ENCODE results near the gene MGLL. TPM values are rescaled to one million over a fixed set of nuclear protein-coding genes. Genes with fewer than 3 reads are reported as not detected.

MGLL gene
- total and polyA plus RNA-seq, 2 donors (not counting 1 experiment from before 2014, with no cell fraction given) = 1.7 to 6.9 TPM

DNA sequence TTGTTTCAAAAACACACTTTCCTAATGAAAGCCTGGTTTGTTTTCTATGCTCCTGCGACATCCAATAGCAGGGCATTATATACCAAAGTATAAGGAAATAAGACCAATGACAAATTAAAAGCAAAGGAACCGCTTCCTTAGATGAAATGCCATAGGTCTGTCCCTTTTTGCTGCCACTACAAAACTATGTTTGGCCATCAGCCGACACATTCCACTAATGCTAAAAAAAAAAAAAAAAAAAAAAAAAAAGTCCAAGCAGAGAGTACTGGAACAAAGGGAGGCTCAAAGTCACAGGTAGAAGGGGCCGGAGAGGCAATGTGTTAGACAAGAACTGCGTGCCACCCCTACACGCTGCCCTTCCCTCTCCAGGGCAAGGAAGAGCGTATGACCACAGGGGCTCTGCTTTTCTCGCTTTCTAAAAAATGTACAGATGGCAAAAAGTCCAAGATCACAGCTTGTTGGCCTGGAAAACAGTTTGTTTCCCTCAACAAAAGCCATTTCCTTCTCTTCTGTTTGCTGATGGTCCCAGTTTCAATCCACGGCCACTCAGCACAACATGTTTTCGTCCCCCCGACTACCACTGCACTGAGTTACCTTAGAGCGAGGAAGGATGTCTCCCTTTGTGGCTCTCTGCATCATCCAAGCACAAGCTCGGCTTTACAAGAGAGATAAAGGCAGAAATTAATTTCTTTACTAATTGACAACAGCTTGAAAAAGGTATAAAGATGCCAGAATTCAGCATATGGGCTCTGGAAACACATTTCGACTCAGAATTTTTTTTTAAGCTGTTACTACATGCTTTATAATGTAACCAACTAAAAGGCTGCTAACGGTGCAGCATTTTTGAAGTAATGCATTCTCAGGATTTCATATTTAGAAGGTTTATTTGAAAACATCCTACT is 78.7 kb downstream of the MGLL start:
- CTCF ChIA-PET = no interaction called here
- no peak for TF ChIP-seq EZH2 (IDR thresholded peaks at IDR 0.05; ENCODE audit: borderline replicate concordance, insufficient read depth, low read depth, low read length, poor library complexity, severe bottlenecking)
- TF ChIP-seq, protein P1, sequence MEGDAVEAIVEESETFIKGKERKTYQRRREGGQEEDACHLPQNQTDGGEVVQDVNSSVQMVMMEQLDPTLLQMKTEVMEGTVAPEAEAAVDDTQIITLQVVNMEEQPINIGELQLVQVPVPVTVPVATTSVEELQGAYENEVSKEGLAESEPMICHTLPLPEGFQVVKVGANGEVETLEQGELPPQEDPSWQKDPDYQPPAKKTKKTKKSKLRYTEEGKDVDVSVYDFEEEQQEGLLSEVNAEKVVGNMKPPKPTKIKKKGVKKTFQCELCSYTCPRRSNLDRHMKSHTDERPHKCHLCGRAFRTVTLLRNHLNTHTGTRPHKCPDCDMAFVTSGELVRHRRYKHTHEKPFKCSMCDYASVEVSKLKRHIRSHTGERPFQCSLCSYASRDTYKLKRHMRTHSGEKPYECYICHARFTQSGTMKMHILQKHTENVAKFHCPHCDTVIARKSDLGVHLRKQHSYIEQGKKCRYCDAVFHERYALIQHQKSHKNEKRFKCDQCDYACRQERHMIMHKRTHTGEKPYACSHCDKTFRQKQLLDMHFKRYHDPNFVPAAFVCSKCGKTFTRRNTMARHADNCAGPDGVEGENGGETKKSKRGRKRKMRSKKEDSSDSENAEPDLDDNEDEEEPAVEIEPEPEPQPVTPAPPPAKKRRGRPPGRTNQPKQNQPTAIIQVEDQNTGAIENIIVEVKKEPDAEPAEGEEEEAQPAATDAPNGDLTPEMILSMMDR (IDR thresholded peaks at IDR 0.05) = no peak
- no peak overlapping the region for H2AFZ ChIP-seq (ENCODE audit: insufficient read depth, low read depth, low read length, poor library complexity, severe bottlenecking)

DNA sequence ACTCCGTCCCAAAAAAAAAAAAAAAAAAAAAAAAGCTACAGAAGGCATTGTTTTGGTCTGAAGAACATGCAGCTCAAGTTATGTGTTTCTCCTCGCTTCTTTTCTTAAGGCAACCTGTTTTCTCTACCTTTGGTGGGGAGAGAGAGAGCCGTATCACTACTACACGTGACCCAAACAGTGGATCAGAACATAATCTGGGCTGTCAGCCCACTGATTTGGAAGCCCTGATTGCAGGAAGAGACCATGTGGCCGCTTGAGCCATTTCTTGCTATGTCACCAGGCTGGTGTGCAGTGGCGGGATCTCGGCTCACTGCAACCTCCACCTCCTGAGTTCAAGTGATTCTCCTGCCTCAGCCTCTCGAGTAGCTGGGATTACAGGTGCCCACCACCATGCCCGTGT is 79.7 kb downstream of the MGLL start:
- no peaks in the 10 kb centered on the region for H3K27me3 Mint-ChIP-seq
- 93% methylated on average over 6 of the region's 9 CpGs for WGBS (ENCODE audit: insufficient coverage)
- no peak for DNase-seq
- TF ChIP-seq EZH2 (IDR thresholded peaks at IDR 0.05; ENCODE audit: borderline replicate concordance, insufficient read depth, low read depth, low read length, poor library complexity, severe bottlenecking) = no peak
- TF ChIP-seq, protein P1 (IDR thresholded peaks at IDR 0.05) = no peak
- H3K4me3 ChIP-seq (ENCODE audit: control extremely low read depth in 1 of 5, extremely low read depth in 1 of 5, insufficient read depth in 1 of 5, low read depth in 2 of 5, low read length in 4 of 5) = no peak overlapping the region
- no peaks in the 10 kb centered on the region for H3K4me1 Mint-ChIP-seq
- no peak overlapping the region for H3K27ac ChIP-seq (ENCODE audit: low read length in 2 of 2)
- H3K4me3 Mint-ChIP-seq = no peak overlapping the region
- no peak overlapping the region for H3K4me2 ChIP-seq (replicated peaks; ENCODE audit: low read depth, low read length, poor library complexity, severe bottlenecking)
- H3K9ac ChIP-seq (ENCODE audit: low read length) = no peak overlapping the region
- no peaks in the 10 kb centered on the region for H3K9me3 Mint-ChIP-seq (ENCODE audit: insufficient read depth)
- no peaks in the 10 kb centered on the region for H3K79me2 ChIP-seq (ENCODE audit: control insufficient read depth, insufficient read depth, low read length)
- H3K27me3 ChIP-seq (replicated peaks in 1 of 4; ENCODE audit: control extremely low read depth in 1 of 4, control insufficient read depth in 3 of 4, insufficient read depth in 4 of 4, low read length in 3 of 4) = no peaks in the 10 kb centered on the region
- no peaks in the 10 kb centered on the region for H4K20me1 ChIP-seq (ENCODE audit: control insufficient read depth, insufficient read depth, low read length, poor library complexity, severe bottlenecking)
- no peaks in the 10 kb centered on the region for H3K4me1 ChIP-seq (ENCODE audit: control insufficient read depth in 2 of 2, insufficient read depth in 2 of 2, low read length in 2 of 2)
- ATAC-seq (ENCODE audit: low read depth) = no peak
- ChIA-PET CTCF (no interaction called here), POLR2A (no interaction called here)
- H3K9me3 ChIP-seq (ENCODE audit: control extremely low read depth in 1 of 3, control insufficient read depth in 2 of 3, insufficient read depth in 1 of 3, low read length in 2 of 3) = no peaks in the 10 kb centered on the region
- intact Hi-C loops (cut with micrococcal nuclease) = no loop called here
- H3K27ac Mint-ChIP-seq = no peak overlapping the region
- no peak overlapping the region for H2AFZ ChIP-seq (ENCODE audit: insufficient read depth, low read depth, low read length, poor library complexity, severe bottlenecking)
- no peaks in the 10 kb centered on the region for H3K36me3 ChIP-seq (replicated peaks in 1 of 2; ENCODE audit: control extremely low read depth in 1 of 2, control insufficient read depth in 1 of 2, extremely low read depth in 1 of 2, insufficient read depth in 2 of 2, low read length in 1 of 2)

More for the DNA sequence above, 78.7 kb downstream of the MGLL start:
- 98% methylated on average over 10 of the region's 15 CpGs for WGBS (ENCODE audit: insufficient coverage)
- POLR2A ChIA-PET = no interaction called here
- H3K79me2 ChIP-seq (ENCODE audit: control insufficient read depth, insufficient read depth, low read length) = no peaks in the 10 kb centered on the region
- DNase-seq = no peak
- H4K20me1 ChIP-seq (ENCODE audit: control insufficient read depth, insufficient read depth, low read length, poor library complexity, severe bottlenecking) = no peaks in the 10 kb centered on the region
- no peak overlapping the region for H3K4me3 Mint-ChIP-seq
- H3K4me3 ChIP-seq (ENCODE audit: control extremely low read depth in 1 of 5, extremely low read depth in 1 of 5, insufficient read depth in 1 of 5, low read depth in 2 of 5, low read length in 4 of 5) = no peak overlapping the region
- ATAC-seq (ENCODE audit: low read depth) = no peak
- no peaks in the 10 kb centered on the region for H3K36me3 ChIP-seq (replicated peaks in 1 of 2; ENCODE audit: control extremely low read depth in 1 of 2, control insufficient read depth in 1 of 2, extremely low read depth in 1 of 2, insufficient read depth in 2 of 2, low read length in 1 of 2)
- no peaks in the 10 kb centered on the region for H3K4me1 Mint-ChIP-seq
- no peak overlapping the region for H3K27ac Mint-ChIP-seq
- no peak overlapping the region for H3K9ac ChIP-seq (ENCODE audit: low read length)
- H3K27ac ChIP-seq (ENCODE audit: low read length in 2 of 2) = no peak overlapping the region
- intact Hi-C loops (cut with micrococcal nuclease) = no loop called here
- no peaks in the 10 kb centered on the region for H3K9me3 Mint-ChIP-seq (ENCODE audit: insufficient read depth)
- no peaks in the 10 kb centered on the region for H3K4me1 ChIP-seq (ENCODE audit: control insufficient read depth in 2 of 2, insufficient read depth in 2 of 2, low read length in 2 of 2)
- no peaks in the 10 kb centered on the region for H3K27me3 ChIP-seq (replicated peaks in 1 of 4; ENCODE audit: control extremely low read depth in 1 of 4, control insufficient read depth in 3 of 4, insufficient read depth in 4 of 4, low read length in 3 of 4)
- H3K9me3 ChIP-seq (ENCODE audit: control extremely low read depth in 1 of 3, control insufficient read depth in 2 of 3, insufficient read depth in 1 of 3, low read length in 2 of 3) = no peaks in the 10 kb centered on the region
- H3K27me3 Mint-ChIP-seq = no peaks in the 10 kb centered on the region
- no peak overlapping the region for H3K4me2 ChIP-seq (replicated peaks; ENCODE audit: low read depth, low read length, poor library complexity, severe bottlenecking)
